ENCODE results near the gene MYZAP.

MYZAP gene

GRCh38 chr15:57663262-57663661, 71.6 kb downstream of the MYZAP start:
- Histone ChIP-seq H3K36me3 (ENCODE audit: insufficient read depth, low read length) (no peaks in the 10 kb centered on the region), H2AFZ (ENCODE audit: low read length) (no peak overlapping the region), H3K4me3 (ENCODE audit: low read length, poor library complexity, severe bottlenecking) (no peak overlapping the region), H3K4me1 (ENCODE audit: insufficient read depth, low read length, poor library complexity, severe bottlenecking) (no peaks in the 10 kb centered on the region), H3K9ac (ENCODE audit: low read depth, low read length, poor library complexity, severe bottlenecking) (no peak overlapping the region), H3K9me3 (ENCODE audit: insufficient read depth, low read depth, low read length) (no peaks in the 10 kb centered on the region), H3K27me3 (ENCODE audit: insufficient read depth, low read length, poor library complexity, severe bottlenecking) (peaks cover 7% of the 10 kb centered on the region), H3K4me2 (ENCODE audit: low read depth, low read length, poor library complexity, severe bottlenecking) (no peak overlapping the region), H3K9me2 (replicated peaks; ENCODE audit: low read depth, low read length) (no peaks in the 10 kb centered on the region), H3F3A (ENCODE audit: low read depth) (no peaks in the 10 kb centered on the region), H3K79me2 (ENCODE audit: insufficient read depth, low read length) (no peaks in the 10 kb centered on the region), H4K20me1 (ENCODE audit: insufficient read depth, low read length, poor library complexity, severe bottlenecking) (no peaks in the 10 kb centered on the region)
- no peak for TF ChIP-seq EZH2phosphoT487 (IDR thresholded peaks at IDR 0.05; ENCODE audit: borderline replicate concordance)
- TF ChIP-seq CTCF (conservative IDR thresholded peaks at IDR 0.05; ENCODE audit: low read length), result no peak

GRCh38 chr15:57665194-57665593, 73.5 kb downstream of the MYZAP start:
- H3K9me2 ChIP-seq (replicated peaks; ENCODE audit: low read depth, low read length), result no peaks in the 10 kb centered on the region
- no peaks in the 10 kb centered on the region for H4K20me1 ChIP-seq (ENCODE audit: insufficient read depth, low read length, poor library complexity, severe bottlenecking)
- no peak overlapping the region for H3K4me2 ChIP-seq (ENCODE audit: low read depth, low read length, poor library complexity, severe bottlenecking)
- H3K27me3 ChIP-seq (ENCODE audit: insufficient read depth, low read length, poor library complexity, severe bottlenecking), result peaks cover 4% of the 10 kb centered on the region
- H3K79me2 ChIP-seq (ENCODE audit: insufficient read depth, low read length), result no peaks in the 10 kb centered on the region
- H3K4me3 ChIP-seq (ENCODE audit: low read length, poor library complexity, severe bottlenecking), result no peak overlapping the region
- H3F3A ChIP-seq (ENCODE audit: low read depth), result no peaks in the 10 kb centered on the region
- no peaks in the 10 kb centered on the region for H3K4me1 ChIP-seq (ENCODE audit: insufficient read depth, low read length, poor library complexity, severe bottlenecking)
- no peak overlapping the region for H2AFZ ChIP-seq (ENCODE audit: low read length)
- no peak for TF ChIP-seq EZH2phosphoT487 (IDR thresholded peaks at IDR 0.05; ENCODE audit: borderline replicate concordance)
- no peak for TF ChIP-seq CTCF (conservative IDR thresholded peaks at IDR 0.05; ENCODE audit: low read length)
- no peaks in the 10 kb centered on the region for H3K9me3 ChIP-seq (ENCODE audit: insufficient read depth, low read depth, low read length)
- no peaks in the 10 kb centered on the region for H3K36me3 ChIP-seq (ENCODE audit: insufficient read depth, low read length)
- H3K9ac ChIP-seq (ENCODE audit: low read depth, low read length, poor library complexity, severe bottlenecking), result no peak overlapping the region

GRCh38 chr15:57665939-57666338, 74.2 kb downstream of the MYZAP start:
- no peak overlapping the region for H2AFZ ChIP-seq (ENCODE audit: low read length)
- H3K9ac ChIP-seq (ENCODE audit: low read depth, low read length, poor library complexity, severe bottlenecking), result no peak overlapping the region
- H3K4me3 ChIP-seq (ENCODE audit: low read length, poor library complexity, severe bottlenecking), result no peak overlapping the region
- no peaks in the 10 kb centered on the region for H3K9me2 ChIP-seq (replicated peaks; ENCODE audit: low read depth, low read length)
- H3K4me2 ChIP-seq (ENCODE audit: low read depth, low read length, poor library complexity, severe bottlenecking), result no peak overlapping the region
- no peaks in the 10 kb centered on the region for H3K9me3 ChIP-seq (ENCODE audit: insufficient read depth, low read depth, low read length)
- no peaks in the 10 kb centered on the region for H3K4me1 ChIP-seq (ENCODE audit: insufficient read depth, low read length, poor library complexity, severe bottlenecking)
- H4K20me1 ChIP-seq (ENCODE audit: insufficient read depth, low read length, poor library complexity, severe bottlenecking), result no peaks in the 10 kb centered on the region
- peaks cover 9% of the 10 kb centered on the region for H3K27me3 ChIP-seq (ENCODE audit: insufficient read depth, low read length, poor library complexity, severe bottlenecking)
- H3K36me3 ChIP-seq (ENCODE audit: insufficient read depth, low read length), result no peaks in the 10 kb centered on the region
- H3K79me2 ChIP-seq (ENCODE audit: insufficient read depth, low read length), result no peaks in the 10 kb centered on the region
- TF ChIP-seq EZH2phosphoT487 (IDR thresholded peaks at IDR 0.05; ENCODE audit: borderline replicate concordance) (no peak), CTCF (conservative IDR thresholded peaks at IDR 0.05; ENCODE audit: low read length) (no peak)
- H3F3A ChIP-seq (ENCODE audit: low read depth), result no peaks in the 10 kb centered on the region

Measured in Loucy (cell line).